Heart right ventricle (tissue), 16 donors: ENCODE data around the gene PLIN1. TPM values are rescaled to one million over a fixed set of nuclear protein-coding genes. Genes with fewer than 3 reads are reported as not detected.
A peak's percentile ranks its signal among the peaks of the same experiment; 100 is the strongest.

ENCODE experiments used
- ATAC-seq, 8 donors: fragments of 200-7000 bp; cut with Tn5 transposase; one replicate each; pipeline ENCODE4 v1.9.1; 2020; ENCODE audit warnings: mild to moderate bottlenecking in 8 of 8, moderate library complexity in 8 of 8, moderate number of reproducible peaks in 1 of 8
- DNase-seq, 2 donors: peaks; one replicate each; pipeline ENCODE4 v3.0.0-alpha.2; 2020
- H3K27ac ChIP-seq, 10 donors: fragments of 200-600 bp; sonication (generic) in 2 of 10; one replicate each; pipeline versions ENCODE4 v1.5.0 to v1.8.0; 2020 to 2022; ENCODE audit warnings: mild to moderate bottlenecking in 3 of 10
- H3K27me3 ChIP-seq, 7 donors: fragments of 200-600 bp; one replicate each; pipeline ENCODE4 v1.8.0; 2021 to 2022; ENCODE audit warnings: mild to moderate bottlenecking in 2 of 7
- H3K36me3 ChIP-seq, 9 donors: fragments of 200-600 bp; sonication (generic) in 1 of 9; one replicate each; pipeline versions ENCODE4 v1.5.0 to v1.8.0; 2020 to 2022; ENCODE audit warnings: mild to moderate bottlenecking in 2 of 9
- H3K4me1 ChIP-seq, 9 donors: fragments of 200-600 bp; sonication (generic) in 1 of 9; one replicate each; pipeline versions ENCODE4 v1.5.0 to v1.8.0; 2020 to 2022; ENCODE audit warnings: mild to moderate bottlenecking in 4 of 9
- H3K4me3 ChIP-seq, 10 donors: fragments of 200-600 bp; sonication (generic) in 2 of 10; one replicate each; pipeline versions ENCODE4 v1.5.0 to v1.8.0; 2020 to 2022; ENCODE audit warnings: mild to moderate bottlenecking in 7 of 10, moderate library complexity in 2 of 10
- H3K9me3 ChIP-seq, 11 donors: fragments of 200-600 bp in 10 of 11; sonication (generic) in 2 of 11; one replicate each; pipeline versions ENCODE4 v1.5.0 to v1.8.0; 2013 to 2022; ENCODE audit warnings: mild to moderate bottlenecking in 2 of 11, control low read depth in 1 of 11, moderate library complexity in 1 of 11
- CTCF ChIP-seq, 9 donors: fragments of 200-600 bp; sonication (generic) in 2 of 9; IDR thresholded peaks; one replicate each; pipeline versions ENCODE4 v1.5.0 to v1.8.0; 2021 to 2022; ENCODE audit warnings: antibody characterized with exemption in 9 of 9, mild to moderate bottlenecking in 5 of 9, moderate library complexity in 1 of 9
- WGBS, 2 donors: extraction: QIAGEN DNeasy Blood & Tissue Kit; methylation state at CpG; one replicate each; pipeline ENCODE4 v1.1.7; 2013; ENCODE audit warnings: inconsistent platforms in 1 of 2; 5-methylcytosine and 5-hydroxymethylcytosine counted together
- intact Hi-C, 10 donors: fragments of 100-400 bp; cut with DNase I; formaldehyde crosslinking; loops; one replicate each; pipeline versions ENCODE4 v1.11.1 to v1.14.2; 2022
- polyA plus RNA-seq, 2 donors: library from polyadenylated mRNA; stranded (reverse); fragments of 200-250 nt; gene quantifications; one replicate each; pipeline ENCODE4 v1.2.3, GENCODE V29; 2013
- total RNA-seq, 10 donors: library from RNA; stranded (reverse); fragmentation: NEBNext Ultra II Directional in 3 of 10; extraction: Animal tissue kit (Norgen Biotek cat#: 25700) in 3 of 10; gene quantifications; one replicate each; pipeline versions ENCODE4 v1.2.1 to v1.2.4, GENCODE V29; 2021 to 2023
- donor health status: Arrhythmogenic right ventricular cardiomyopathy.
- donor health status: ischemic (EF 13 %, LVEDD 7.1; RV severe dilation, severe dysfunction).
- donor health status: healthy with polysubstance abuse.
- donor health status: DM: no; HTN: yes; CAD: no.
- donor health status: DM: no; HTN: no; CAD: no.
- donor health status: ischemic (EF 25% LVEDD 6.9; RV normal size, moderate dysfunction).
- donor health status: ischemic (EF 25% LVEDD 5.7; RV mildly dilated, moderate dysfunction).
- donor health status: healthy.
- donor health status: DM: yes; HTN: yes; CAD: no.
- donor health status: Ischemic cardiomyopathy.
- donor health status: ischemic (EF 35%, LVEDD 5.7; RV mildly dilated, moderate dysfunction).
- donor health status: nonischemic (EF 11% LVEDD 7.7; RV severe dilation, severe dysfunction).
- donor health status: DM: yes; HTN: yes; CAD: no.
- donor health status: PGD.
- donor health status: ischemic (EF 29% LVEDD 5.4; RV normal size, mild dysfunction).
- donor health status: nonischemic (EF 23%, LVEDD 6.1; RV moderate dilation, normal function).

Gene PLIN1
- total and polyA plus RNA-seq, 12 donors, result 0.30 to 45.3 (median 10.0) TPM

- intact Hi-C loops, result loop anchor here in 1 of 10 donors (10.0 kb wide), 1 partner anchor 79 kb away; no protein-coding TSS in a partner anchor
- peaks cover 0 to 20% (median 7%) of the 10 kb centered on the region in 9 donors for H3K4me1 ChIP-seq
- peak overlapping the region in 1 of 10 donors; percentile 58 for H3K4me3 ChIP-seq
- no peaks in the 10 kb centered on the region for H3K36me3 ChIP-seq
- ATAC-seq (no peak), DNase-seq (no peak)
- 74 to 75% methylated on average over 7 of the region's 7 CpGs for WGBS, 2 donors
- H3K9me3 ChIP-seq, result no peaks in the 10 kb centered on the region
- TF ChIP-seq CTCF (IDR thresholded peaks at IDR 0.05), result no peak
- peaks cover 0 to 47% (median 4%) of the 10 kb centered on the region in 7 donors for H3K27me3 ChIP-seq
- H3K27ac ChIP-seq, result no peak overlapping the region
Measured at GRCh38 chr15:89656116-89656815, 22.9 kb downstream of the PLIN1 start.

GRCh38 chr15:89654847-89655805 is 24.0 kb downstream of the PLIN1 start, which contains the start of gene KIF7:
Gene KIF7 (minus strand): TSS chr15:89655467. CDS start chr15:89652930, 2,537 bp downstream.
- Histone ChIP-seq H3K27ac (peak within 1 kb of the TSS in 5 of 10 donors; percentile 3 to 64 (median 22)), H3K4me1 (peaks cover 0 to 20% (median 7%) of the 10 kb centered on the region in 9 donors), H3K9me3 (no peaks in the 10 kb centered on the region), H3K36me3 (no peaks in the 10 kb centered on the region), H3K4me3 (peak within 1 kb of the TSS; percentile 31 to 74 (median 59)), H3K27me3 (peaks cover 0 to 47% (median 4%) of the 10 kb centered on the region in 7 donors)
- 2% methylated on average over 82 to 87 of the region's 87 CpGs for WGBS, 2 donors
- no peak for DNase-seq
- peak; percentile 71 to 84 (median 76) for ATAC-seq
- intact Hi-C loops, result loop anchor here in 1 of 10 donors (10.0 kb wide), 1 partner anchor 80 kb away; no protein-coding TSS in a partner anchor
- no peak for TF ChIP-seq CTCF (IDR thresholded peaks at IDR 0.05)

- Histone ChIP-seq H3K4me1 (peaks cover 0 to 20% (median 7%) of the 10 kb centered on the region in 9 donors), H3K4me3 (peak overlapping the region in 9 of 10 donors; percentile 46 to 74 (median 60)), H3K36me3 (no peaks in the 10 kb centered on the region), H3K9me3 (no peaks in the 10 kb centered on the region), H3K27ac (peak overlapping the region in 2 of 10 donors; percentile 19 to 22), H3K27me3 (peaks cover 0 to 47% (median 4%) of the 10 kb centered on the region in 7 donors)
- 49 to 60% methylated on average over 14 of the region's 14 CpGs for WGBS, 2 donors
- DNase-seq, result no peak
- ATAC-seq, result peak in 1 of 8 donors; percentile 15
- TF ChIP-seq CTCF (IDR thresholded peaks at IDR 0.05), result no peak
- intact Hi-C loops, result loop anchor here in 1 of 10 donors (10.0 kb wide), 1 partner anchor 80 kb away; no protein-coding TSS in a partner anchor
Measured at GRCh38 chr15:89654301-89654761, 24.8 kb downstream of the PLIN1 start.

- WGBS, 2 donors, result 99 to 100% methylated on average over 2 of the region's 2 CpGs
- Histone ChIP-seq H3K4me1 (peaks cover 0 to 20% (median 7%) of the 10 kb centered on the region in 9 donors), H3K4me3 (no peak overlapping the region), H3K27ac (no peak overlapping the region), H3K36me3 (peaks cover 0 to 6% (median 0%) of the 10 kb centered on the region in 9 donors), H3K9me3 (no peaks in the 10 kb centered on the region), H3K27me3 (peaks cover 0 to 47% (median 4%) of the 10 kb centered on the region in 7 donors)
- ATAC-seq, result no peak
- no peak for DNase-seq
- TF ChIP-seq CTCF (IDR thresholded peaks at IDR 0.05), result no peak
- intact Hi-C loops, result loop anchor here in 1 of 10 donors (10.0 kb wide), 1 partner anchor 81 kb away; no protein-coding TSS in a partner anchor
Measured at GRCh38 chr15:89653578-89653977, 25.6 kb downstream of the PLIN1 start.
